HCT116 (cell line): ENCODE measurements around the gene RASGEF1C. TPM values are rescaled to one million over a fixed set of nuclear protein-coding genes. Genes with fewer than 3 reads are reported as not detected.

Experiments used
- ATAC-seq: fragments of 200-7000 bp; cut with Tn5 transposase; 2 replicates; pipeline ENCODE4 v1.9.1; 2020; ENCODE audit warnings: mild to moderate bottlenecking, moderate library complexity
- BruUV-seq: library from RNA; stranded (reverse); fragments of 400-500 nt; replicated peaks from 2 replicates; lab custom pipeline; 2021; lab: Mats Ljungman, UMichigan
- CTCF ChIA-PET: fragments of 300-600 bp; sonication (Branson Sonifier 250); formaldehyde crosslinking; loops from one replicate; lab custom pipeline; 2021; ENCODE audit warnings: antibody characterized with exemption; lab: Charles Lee
- POLR2A ChIA-PET: fragments of 300-600, 350-600 bp; sonication (Branson Sonifier 250); formaldehyde crosslinking; loops from one replicate; lab custom pipeline; 2021; ENCODE audit warnings: antibody characterized with exemption; lab: Charles Lee
- RAD21 ChIA-PET, 2 experiments: fragments of 300-600 bp; sonication (Branson Sonifier 250); formaldehyde crosslinking; loops; one replicate each; lab custom pipeline; 2023; ENCODE audit warnings: low total read pairs in 2 of 2; ENCODE audit not compliant: uncharacterized antibody in 2 of 2, unreplicated experiment in 2 of 2, low non-redundant PET in 1 of 2; lab: Charles Lee
- DNase-seq: peaks from one replicate; pipeline ENCODE4 v3.0.0-alpha.2; 2010; ENCODE audit warnings: low read depth, low spot score
- H2AFZ ChIP-seq: fragments of 200-600 bp; shearing (Covaris generic), sonication (generic); 2 replicates; pipeline ENCODE4 v1.6.1; 2017; ENCODE audit warnings: low read depth, mixed run types, mixed read lengths, antibody characterized with exemption, low read length; ENCODE audit not compliant: poor library complexity, severe bottlenecking
- H3K27ac ChIP-seq: 2 replicates; pipeline ENCODE4 v1.5.1; 2012; ENCODE audit warnings: low read depth, low read length
- H3K27me3 ChIP-seq: fragments of 200-600 bp; sonication (generic); 2 replicates; pipeline ENCODE4 v1.6.1; 2016; ENCODE audit warnings: mixed run types, low read length, mixed read lengths; ENCODE audit not compliant: insufficient read depth
- H3K36me3 ChIP-seq, 2 experiments: fragments of 200-500 bp in 1 of 2; fragments of 200-600 bp in 1 of 2; sonication (Bioruptor generic) in 1 of 2; sonication (generic) in 1 of 2; 2 replicates each; pipeline versions ENCODE4 v1.5.1 to v1.6.1; 2014 to 2016; ENCODE audit warnings: low read length in 2 of 2, inconsistent platforms in 1 of 2, mixed read lengths in 1 of 2, mixed run types in 1 of 2; ENCODE audit not compliant: insufficient read depth in 2 of 2, control insufficient read depth in 1 of 2
- H3K4me1 ChIP-seq, 2 experiments: fragments of 200-600 bp in 1 of 2; sonication (generic) in 1 of 2; 2 replicates each; pipeline versions ENCODE4 v1.5.1 to v1.6.1; 2012 to 2017; ENCODE audit warnings: low read length in 2 of 2, inconsistent platforms in 1 of 2, mild to moderate bottlenecking in 1 of 2, mixed read lengths in 1 of 2, mixed run types in 1 of 2, moderate library complexity in 1 of 2; ENCODE audit not compliant: insufficient read depth in 2 of 2, control insufficient read depth in 1 of 2
- H3K4me2 ChIP-seq: fragments of 200-600 bp; sonication (generic); 2 replicates; pipeline ENCODE4 v1.6.1; 2017; ENCODE audit warnings: mixed run types, low read length, mixed read lengths
- H3K4me3 ChIP-seq, 2 experiments: fragments of 200-600 bp in 1 of 2; sonication (generic) in 1 of 2; replicated peaks in 1 of 2; 2 replicates each; pipeline ENCODE4 v1.5.1; 2011 to 2016; ENCODE audit warnings: low read length in 2 of 2, control low read depth in 1 of 2, low read depth in 1 of 2, mild to moderate bottlenecking in 1 of 2, mixed read lengths in 1 of 2, mixed run types in 1 of 2
- H3K79me2 ChIP-seq: fragments of 200-600 bp; sonication (generic); 2 replicates; pipeline ENCODE4 v1.6.1; 2017; ENCODE audit warnings: mild to moderate bottlenecking, mixed run types, low read length, moderate library complexity, mixed read lengths; ENCODE audit not compliant: insufficient read depth
- H3K9ac ChIP-seq: fragments of 200-600 bp; sonication (generic); 2 replicates; pipeline ENCODE4 v1.6.1; 2016; ENCODE audit warnings: low read length, mixed read lengths
- H3K9me2 ChIP-seq: fragments of 200-600 bp; sonication (generic), shearing (Covaris generic); 2 replicates; pipeline ENCODE4 v1.6.1; 2017; ENCODE audit warnings: mixed run types, mild to moderate bottlenecking, moderate library complexity; ENCODE audit not compliant: insufficient read depth
- H3K9me3 ChIP-seq, 2 experiments: fragments of 200-500 bp in 1 of 2; fragments of 200-600 bp in 1 of 2; sonication (Bioruptor generic) in 1 of 2; sonication (generic) in 1 of 2; 2 replicates each; pipeline ENCODE4 v1.6.1; 2014 to 2017; ENCODE audit warnings: low read length in 2 of 2, mixed read lengths in 2 of 2, inconsistent platforms in 1 of 2, low read depth in 1 of 2, mild to moderate bottlenecking in 1 of 2, mixed run types in 1 of 2, moderate library complexity in 1 of 2; ENCODE audit not compliant: control insufficient read depth in 1 of 2, insufficient read depth in 1 of 2
- H4K20me1 ChIP-seq: fragments of 200-600 bp; sonication (generic), shearing (Covaris generic); 2 replicates; pipeline ENCODE4 v1.6.1; 2017; ENCODE audit warnings: mixed run types, mild to moderate bottlenecking, moderate library complexity; ENCODE audit not compliant: insufficient read depth
- CTCF ChIP-seq, 3 experiments: fragments of 200-600 bp in 1 of 3; sonication (generic) in 1 of 3; IDR thresholded peaks in 2 of 3; conservative IDR thresholded peaks in 1 of 3; 2 replicates each; pipeline ENCODE4 v1.5.1; 2012 to 2017; ENCODE audit warnings: low read depth in 2 of 3, low read length in 2 of 3, antibody characterized with exemption in 1 of 3, borderline replicate concordance in 1 of 3, control low read depth in 1 of 3, mild to moderate bottlenecking in 1 of 3, mixed read lengths in 1 of 3, mixed run types in 1 of 3, moderate library complexity in 1 of 3; ENCODE audit not compliant: insufficient read depth in 1 of 3
- EGR1 ChIP-seq: IDR thresholded peaks from 2 replicates; pipeline ENCODE4 v1.6.1; 2012; ENCODE audit warnings: low read depth
- ELF1 ChIP-seq: IDR thresholded peaks from 2 replicates; pipeline ENCODE4 v1.6.1; 2012; ENCODE audit warnings: low read depth, borderline replicate concordance
- EZH2 ChIP-seq: fragments of 200-600 bp; sonication (generic); IDR thresholded peaks from 2 replicates; pipeline ENCODE4 v1.6.1; 2017; ENCODE audit warnings: antibody characterized with exemption, mixed run types
- JUND ChIP-seq: IDR thresholded peaks from 2 replicates; pipeline ENCODE4 v1.6.1; 2012
- POLR2AphosphoS5 ChIP-seq: IDR thresholded peaks from 2 replicates; pipeline ENCODE4 v1.6.1; 2011; ENCODE audit warnings: mild to moderate bottlenecking, low read depth, low read length, moderate library complexity
- REST ChIP-seq: IDR thresholded peaks from 2 replicates; pipeline ENCODE4 v1.6.1; 2012; ENCODE audit warnings: low read depth
- SIN3A ChIP-seq: IDR thresholded peaks from 2 replicates; pipeline ENCODE4 v1.6.1; 2012; ENCODE audit warnings: low read depth
- SP1 ChIP-seq: IDR thresholded peaks from 2 replicates; pipeline ENCODE4 v1.6.1; 2012; ENCODE audit warnings: low read depth
- TCF7L2 ChIP-seq: IDR thresholded peaks from 2 replicates; pipeline ENCODE4 v1.7.0; 2011; ENCODE audit warnings: borderline replicate concordance, inconsistent platforms; ENCODE audit not compliant: insufficient read depth, insufficient read length; ENCODE audit errors: extremely low read depth
- YY1 ChIP-seq: IDR thresholded peaks from 2 replicates; pipeline ENCODE4 v1.6.1; 2011; ENCODE audit warnings: low read length, low read depth, moderate library complexity, mild to moderate bottlenecking; ENCODE audit not compliant: insufficient replicate concordance; ENCODE audit errors: extremely low read depth
- ZFX ChIP-seq: fragments of 450-650 bp; IDR thresholded peaks from 2 replicates; pipeline ENCODE4 v1.6.1; 2017
- ZNF274 ChIP-seq: fragments of 200-500 bp; sonication (Bioruptor generic); IDR thresholded peaks from 2 replicates; pipeline ENCODE4 v1.6.1; 2014; ENCODE audit warnings: mild to moderate bottlenecking, low read depth, low read length, inconsistent platforms
- intact Hi-C: fragments of 100-400 bp; cut with micrococcal nuclease; formaldehyde crosslinking; loops from 2 replicates; pipeline ENCODE4 v1.10.0; 2022
- total RNA-seq: library from RNA; stranded (reverse); gene quantifications from one replicate; pipeline ENCODE4 v1.2.1, GENCODE V29; 2021; ENCODE audit not compliant: unreplicated experiment
- TF ChIP-seq, protein P1 (sequence below): IDR thresholded peaks from 2 replicates; pipeline ENCODE4 v1.6.1; 2012
- TF ChIP-seq, protein P2 (sequence below): IDR thresholded peaks from 2 replicates; pipeline ENCODE4 v1.6.1; 2011; ENCODE audit warnings: mild to moderate bottlenecking, low read length, moderate library complexity; ENCODE audit not compliant: insufficient replicate concordance; ENCODE audit errors: extremely low read depth

RASGEF1C gene
- total RNA-seq, 1 experiment from 2014 or later = 1.2 TPM

GRCh38 chr5:180133971-180134508 is 75.0 kb downstream of the RASGEF1C start:
- ATAC-seq = no peak

More at GRCh38 chr5:180133971-180134508, 75.0 kb downstream of the RASGEF1C start:
- no peak overlapping the region for H3K4me3 ChIP-seq
- H3K9ac ChIP-seq = no peak overlapping the region
- RAD21 ChIA-PET = no interaction called here
- TF ChIP-seq YY1 (no peak), JUND (no peak), EZH2 (no peak), REST (no peak), SP1 (no peak), ZNF274 (no peak), POLR2AphosphoS5 (no peak), TCF7L2 (no peak), ELF1 (no peak), CTCF (IDR thresholded peaks at IDR 0.05 in 2 of 3, conservative IDR thresholded peaks at IDR 0.05 in 1 of 3; ENCODE audit: borderline replicate concordance in 1 of 3, insufficient read depth in 1 of 3, low read depth in 2 of 3, low read length in 2 of 3) (no peak), EGR1 (no peak), SIN3A (no peak), ZFX (no peak)
- TF ChIP-seq, protein P1, sequence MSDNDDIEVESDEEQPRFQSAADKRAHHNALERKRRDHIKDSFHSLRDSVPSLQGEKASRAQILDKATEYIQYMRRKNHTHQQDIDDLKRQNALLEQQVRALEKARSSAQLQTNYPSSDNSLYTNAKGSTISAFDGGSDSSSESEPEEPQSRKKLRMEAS = no peak
- TF ChIP-seq, protein P2, sequence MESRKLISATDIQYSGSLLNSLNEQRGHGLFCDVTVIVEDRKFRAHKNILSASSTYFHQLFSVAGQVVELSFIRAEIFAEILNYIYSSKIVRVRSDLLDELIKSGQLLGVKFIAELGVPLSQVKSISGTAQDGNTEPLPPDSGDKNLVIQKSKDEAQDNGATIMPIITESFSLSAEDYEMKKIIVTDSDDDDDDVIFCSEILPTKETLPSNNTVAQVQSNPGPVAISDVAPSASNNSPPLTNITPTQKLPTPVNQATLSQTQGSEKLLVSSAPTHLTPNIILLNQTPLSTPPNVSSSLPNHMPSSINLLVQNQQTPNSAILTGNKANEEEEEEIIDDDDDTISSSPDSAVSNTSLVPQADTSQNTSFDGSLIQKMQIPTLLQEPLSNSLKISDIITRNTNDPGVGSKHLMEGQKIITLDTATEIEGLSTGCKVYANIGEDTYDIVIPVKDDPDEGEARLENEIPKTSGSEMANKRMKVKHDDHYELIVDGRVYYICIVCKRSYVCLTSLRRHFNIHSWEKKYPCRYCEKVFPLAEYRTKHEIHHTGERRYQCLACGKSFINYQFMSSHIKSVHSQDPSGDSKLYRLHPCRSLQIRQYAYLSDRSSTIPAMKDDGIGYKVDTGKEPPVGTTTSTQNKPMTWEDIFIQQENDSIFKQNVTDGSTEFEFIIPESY = no peak
- CTCF ChIA-PET = no interaction called here
- intact Hi-C loops = no loop called here
- H3K4me2 ChIP-seq = no peak overlapping the region
- H3K79me2 ChIP-seq = no peaks in the 10 kb centered on the region
- H4K20me1 ChIP-seq = no peaks in the 10 kb centered on the region
- no peaks in the 10 kb centered on the region for H3K9me2 ChIP-seq
- POLR2A ChIA-PET = no interaction called here
- BruUV-seq = no TSS peak
- H3K9me3 ChIP-seq = no peaks in the 10 kb centered on the region
- H3K27me3 ChIP-seq = no peaks in the 10 kb centered on the region
- peaks cover 11 to 23% of the 10 kb centered on the region in 2 experiments for H3K4me1 ChIP-seq
- no peak overlapping the region for H2AFZ ChIP-seq
- DNase-seq = no peak
- H3K27ac ChIP-seq = no peak overlapping the region
- H3K36me3 ChIP-seq = no peaks in the 10 kb centered on the region
